ENCODE measurements around the gene FBLN7.

The FBLN7 gene

GRCh38 chr2:112174383-112174782 is 36.2 kb downstream of the FBLN7 start:
- peaks cover 0 to 12% (median 0%) of the 10 kb centered on the region in 3 donors for H3K36me3 ChIP-seq
- H3K4me1 ChIP-seq: no peaks in the 10 kb centered on the region
- intact Hi-C loops (cut with DNase I; ENCODE audit: low total_unique reads): no loop called here

GRCh38 chr2:112175333-112175732 is 37.1 kb downstream of the FBLN7 start:
- no peak overlapping the region for H3K27ac ChIP-seq
- H3K27me3 ChIP-seq: no peaks in the 10 kb centered on the region
- H3K9me3 ChIP-seq: peaks cover 0 to 2% (median 0%) of the 10 kb centered on the region in 3 donors
- no peaks in the 10 kb centered on the region for H3K4me1 ChIP-seq
- no peak for DNase-seq
- peaks cover 0 to 12% (median 0%) of the 10 kb centered on the region in 3 donors for H3K36me3 ChIP-seq
- no peak overlapping the region for H3K4me3 ChIP-seq
- TF ChIP-seq, protein P1, sequence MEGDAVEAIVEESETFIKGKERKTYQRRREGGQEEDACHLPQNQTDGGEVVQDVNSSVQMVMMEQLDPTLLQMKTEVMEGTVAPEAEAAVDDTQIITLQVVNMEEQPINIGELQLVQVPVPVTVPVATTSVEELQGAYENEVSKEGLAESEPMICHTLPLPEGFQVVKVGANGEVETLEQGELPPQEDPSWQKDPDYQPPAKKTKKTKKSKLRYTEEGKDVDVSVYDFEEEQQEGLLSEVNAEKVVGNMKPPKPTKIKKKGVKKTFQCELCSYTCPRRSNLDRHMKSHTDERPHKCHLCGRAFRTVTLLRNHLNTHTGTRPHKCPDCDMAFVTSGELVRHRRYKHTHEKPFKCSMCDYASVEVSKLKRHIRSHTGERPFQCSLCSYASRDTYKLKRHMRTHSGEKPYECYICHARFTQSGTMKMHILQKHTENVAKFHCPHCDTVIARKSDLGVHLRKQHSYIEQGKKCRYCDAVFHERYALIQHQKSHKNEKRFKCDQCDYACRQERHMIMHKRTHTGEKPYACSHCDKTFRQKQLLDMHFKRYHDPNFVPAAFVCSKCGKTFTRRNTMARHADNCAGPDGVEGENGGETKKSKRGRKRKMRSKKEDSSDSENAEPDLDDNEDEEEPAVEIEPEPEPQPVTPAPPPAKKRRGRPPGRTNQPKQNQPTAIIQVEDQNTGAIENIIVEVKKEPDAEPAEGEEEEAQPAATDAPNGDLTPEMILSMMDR (IDR thresholded peaks at IDR 0.05): no peak
- intact Hi-C loops (cut with DNase I; ENCODE audit: low total_unique reads): no loop called here

More at GRCh38 chr2:112174383-112174782, 36.2 kb downstream of the FBLN7 start:
- TF ChIP-seq, protein P1 (IDR thresholded peaks at IDR 0.05): no peak
- no peak for DNase-seq
- Histone ChIP-seq H3K27me3 (no peaks in the 10 kb centered on the region), H3K9me3 (no peaks in the 10 kb centered on the region), H3K4me3 (no peak overlapping the region), H3K27ac (no peak overlapping the region)

- intact Hi-C loops (cut with DNase I; ENCODE audit: low total_unique reads): no loop called here
- Histone ChIP-seq H3K36me3 (peaks cover 0 to 12% (median 0%) of the 10 kb centered on the region in 3 donors), H3K4me3 (no peak overlapping the region), H3K4me1 (no peaks in the 10 kb centered on the region), H3K27me3 (peaks cover 0 to 3% of the 10 kb centered on the region in 2 donors), H3K9me3 (peaks cover 0 to 3% (median 0%) of the 10 kb centered on the region in 3 donors), H3K27ac (no peak overlapping the region)
- DNase-seq: no peak
- TF ChIP-seq, protein P1 (IDR thresholded peaks at IDR 0.05): no peak
Observed at GRCh38 chr2:112175958-112176573, 37.9 kb downstream of the FBLN7 start.

DNA sequence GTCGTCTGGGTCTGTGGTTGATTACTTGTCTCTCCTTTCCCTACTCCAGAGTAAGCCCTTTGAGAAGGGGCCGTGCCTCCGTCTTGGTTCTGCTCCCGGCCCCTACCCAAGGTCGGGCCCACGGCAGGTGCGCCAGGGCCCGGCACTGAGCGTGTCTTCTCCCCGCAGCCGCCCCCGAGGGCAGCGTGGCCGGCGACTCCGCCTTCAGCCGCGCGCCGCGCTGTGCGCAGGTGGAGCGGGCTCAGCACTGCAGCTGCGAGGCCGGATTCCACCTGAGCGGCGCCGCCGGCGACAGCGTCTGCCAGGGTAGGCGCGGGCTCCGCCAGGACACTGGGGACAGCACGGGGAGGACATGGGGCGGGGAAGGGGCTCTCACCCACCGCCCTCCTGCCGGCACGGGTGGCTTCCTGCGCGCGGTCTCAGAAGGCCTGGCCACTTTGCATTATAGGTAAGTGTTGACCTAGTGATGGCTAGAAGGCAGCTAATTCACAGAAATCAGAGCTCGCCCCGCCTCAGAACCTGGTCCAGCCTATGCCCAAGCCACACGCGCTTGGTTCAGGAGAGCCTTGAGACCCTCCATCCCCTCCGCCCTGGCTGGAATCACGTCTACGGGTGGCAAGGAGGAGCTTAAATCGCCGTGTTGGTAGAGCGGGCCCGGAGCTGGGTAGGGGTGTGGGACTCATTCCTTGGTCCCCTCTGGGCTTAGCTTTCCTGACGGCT is 43.5 kb downstream of the FBLN7 start:
- H3K4me3 ChIP-seq: no peak overlapping the region
- H3K27ac ChIP-seq: no peak overlapping the region
- intact Hi-C loops (cut with DNase I; ENCODE audit: low total_unique reads): no loop called here
- H3K4me1 ChIP-seq: no peaks in the 10 kb centered on the region
- H3K9me3 ChIP-seq: peaks cover 0 to 3% (median 0%) of the 10 kb centered on the region in 3 donors
- H3K36me3 ChIP-seq: peaks cover 0 to 3% (median 0%) of the 10 kb centered on the region in 3 donors
- TF ChIP-seq, protein P1 (IDR thresholded peaks at IDR 0.05): no peak
- DNase-seq: no peak
- H3K27me3 ChIP-seq: peaks cover 0 to 9% of the 10 kb centered on the region in 2 donors

GRCh38 chr2:112182581-112183034 is 44.4 kb downstream of the FBLN7 start:
- intact Hi-C loops (cut with DNase I; ENCODE audit: low total_unique reads): no loop called here
- no peak overlapping the region for H3K27ac ChIP-seq
- H3K4me1 ChIP-seq: no peaks in the 10 kb centered on the region
- no peak overlapping the region for H3K4me3 ChIP-seq
- H3K9me3 ChIP-seq: peaks cover 0 to 3% (median 0%) of the 10 kb centered on the region in 3 donors
- peaks cover 0 to 10% (median 0%) of the 10 kb centered on the region in 3 donors for H3K36me3 ChIP-seq
- peaks cover 0 to 9% of the 10 kb centered on the region in 2 donors for H3K27me3 ChIP-seq
- TF ChIP-seq, protein P1 (IDR thresholded peaks at IDR 0.05): no peak
- DNase-seq: no peak
